Pons (tissue), 1 donor: ENCODE data around the gene TBC1D5.
"Not testable (repeated sequence)": the region's sequence is repeated elsewhere in the genome, so short reads cannot be mapped to it uniquely, and the experiment has no call there.

ENCODE experiments used
- DNase-seq: peaks from one replicate; pipeline ENCODE4 v3.0.0-alpha.2; 2016; ENCODE audit warnings: low spot score

TBC1D5 gene

GRCh38 chr3:17546500-17547255, 195.8 kb downstream of the TBC1D5 start:
- no peak for DNase-seq

GRCh38 chr3:17544632-17545031, 197.8 kb downstream of the TBC1D5 start:
- no peak for DNase-seq

GRCh38 chr3:17542591-17542990, 199.8 kb downstream of the TBC1D5 start:
- DNase-seq, result no peak

- DNase-seq, result no peak
Observed at GRCh38 chr3:17539436-17539835, 203.0 kb downstream of the TBC1D5 start.

GRCh38 chr3:17535274-17535673, 207.2 kb downstream of the TBC1D5 start:
- peak; percentile 20 for DNase-seq

GRCh38 chr3:17532446-17532845, 210.0 kb downstream of the TBC1D5 start:
- DNase-seq, result not testable (repeated sequence)

GRCh38 chr3:17529677-17530076, 212.8 kb downstream of the TBC1D5 start:
- DNase-seq, result no peak

GRCh38 chr3:17518189-17519059, 224.0 kb downstream of the TBC1D5 start:
- peak; percentile 55 for DNase-seq

GRCh38 chr3:17515445-17516234, 226.8 kb downstream of the TBC1D5 start:
- no peak for DNase-seq

GRCh38 chr3:17514597-17514996, 227.8 kb downstream of the TBC1D5 start:
- DNase-seq, result no peak

GRCh38 chr3:17510265-17510664, 232.2 kb downstream of the TBC1D5 start:
- no peak for DNase-seq

GRCh38 chr3:17508180-17508752, 234.2 kb downstream of the TBC1D5 start:
- no peak for DNase-seq

- DNase-seq, result no peak
Observed at GRCh38 chr3:17507480-17507879, 235.0 kb downstream of the TBC1D5 start.

GRCh38 chr3:17505856-17506255, 236.6 kb downstream of the TBC1D5 start:
- DNase-seq, result no peak

GRCh38 chr3:17501745-17502144, 240.7 kb downstream of the TBC1D5 start:
- no peak for DNase-seq

GRCh38 chr3:17500618-17501017, 241.8 kb downstream of the TBC1D5 start:
- DNase-seq, result no peak

GRCh38 chr3:17494117-17494809, 248.2 kb downstream of the TBC1D5 start:
- no peak for DNase-seq

GRCh38 chr3:17491601-17492000, 250.8 kb downstream of the TBC1D5 start:
- DNase-seq, result no peak

GRCh38 chr3:17491190-17491589, 251.2 kb downstream of the TBC1D5 start:
- not testable (repeated sequence) for DNase-seq

GRCh38 chr3:17489139-17489538, 253.3 kb downstream of the TBC1D5 start:
- no peak for DNase-seq

GRCh38 chr3:17481116-17481515, 261.3 kb downstream of the TBC1D5 start:
- DNase-seq, result no peak
